GM18517 (cell line): ENCODE data around the gene DAPK1.

Experiments used
- ATAC-seq: cut with Tn5 transposase; IDR thresholded peaks from one replicate; pipeline ENCODE4 v1.9.1; 2021; ENCODE audit warnings: mild to moderate bottlenecking, moderate library complexity; ENCODE audit not compliant: unreplicated experiment

DAPK1 gene

DNA sequence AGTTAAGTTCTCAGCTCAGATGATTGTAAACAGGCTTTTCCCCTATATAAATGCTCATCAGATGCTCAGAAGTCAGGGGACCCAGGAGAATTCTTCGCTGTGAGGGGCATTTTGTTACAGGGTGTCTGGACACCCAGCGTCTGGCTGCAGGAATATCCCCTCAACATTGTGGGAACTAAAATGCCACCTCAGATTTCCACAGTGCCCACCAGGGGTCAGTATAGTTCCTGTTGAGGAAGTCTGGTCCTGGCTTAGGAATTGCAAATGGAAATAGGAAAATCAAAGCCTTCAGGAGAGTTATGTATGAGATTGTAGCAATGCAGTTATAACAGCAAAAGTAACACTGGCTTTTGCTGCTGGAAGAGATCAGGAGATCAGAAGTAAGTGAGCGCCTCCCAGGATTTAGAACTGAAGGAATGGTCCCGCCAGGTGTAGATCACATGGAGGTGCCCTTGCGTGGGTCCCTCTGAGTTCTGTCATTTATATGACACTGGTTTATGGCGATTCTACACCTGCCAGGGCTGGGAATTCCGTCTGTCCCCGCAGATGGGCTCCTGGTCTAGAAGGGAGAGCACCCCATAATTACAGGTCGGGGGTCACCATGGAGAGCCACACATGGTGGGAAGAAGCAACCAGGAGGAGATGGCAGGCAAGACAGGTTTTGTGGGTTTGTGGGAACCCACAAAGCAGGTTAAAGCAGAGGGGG, 181.1 kb downstream of the DAPK1 start:
- no peak for ATAC-seq

DNA sequence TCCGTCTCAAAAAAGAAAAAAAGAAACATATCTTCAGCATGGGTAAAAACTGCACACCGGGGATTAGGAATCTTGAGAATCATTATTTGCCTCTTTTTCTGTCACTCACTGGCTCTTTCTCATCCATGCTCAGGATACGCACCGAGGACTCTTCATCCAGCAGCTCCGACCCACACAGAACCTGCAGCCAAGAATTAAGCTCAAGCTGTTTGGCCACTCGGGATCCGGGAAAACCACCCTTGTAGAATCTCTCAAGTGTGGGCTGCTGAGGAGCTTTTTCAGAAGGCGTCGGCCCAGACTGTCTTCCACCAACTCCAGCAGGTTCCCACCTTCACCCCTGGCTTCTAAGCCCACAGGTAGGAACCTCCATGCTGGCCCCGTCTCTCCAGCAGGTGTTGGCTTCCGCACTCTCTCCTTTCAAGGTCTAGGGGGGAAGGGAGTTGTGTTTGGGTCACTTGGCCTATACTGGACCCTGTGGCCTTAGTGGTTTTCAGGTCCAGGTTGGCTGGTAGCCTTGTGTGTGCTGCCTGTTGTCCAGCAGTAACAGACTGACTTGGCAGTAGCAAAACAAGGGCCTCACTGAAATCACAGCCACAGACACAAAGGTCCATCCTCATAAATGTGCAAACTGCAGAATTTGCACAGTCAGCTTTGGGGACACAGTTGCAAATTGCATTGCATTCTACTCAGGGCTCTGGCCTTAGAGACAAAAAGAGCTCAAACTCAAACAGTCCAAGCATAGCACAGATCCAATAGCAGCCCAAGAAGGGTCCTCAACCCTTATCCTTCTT, 183.8 kb downstream of the DAPK1 start:
- no peak for ATAC-seq

DNA sequence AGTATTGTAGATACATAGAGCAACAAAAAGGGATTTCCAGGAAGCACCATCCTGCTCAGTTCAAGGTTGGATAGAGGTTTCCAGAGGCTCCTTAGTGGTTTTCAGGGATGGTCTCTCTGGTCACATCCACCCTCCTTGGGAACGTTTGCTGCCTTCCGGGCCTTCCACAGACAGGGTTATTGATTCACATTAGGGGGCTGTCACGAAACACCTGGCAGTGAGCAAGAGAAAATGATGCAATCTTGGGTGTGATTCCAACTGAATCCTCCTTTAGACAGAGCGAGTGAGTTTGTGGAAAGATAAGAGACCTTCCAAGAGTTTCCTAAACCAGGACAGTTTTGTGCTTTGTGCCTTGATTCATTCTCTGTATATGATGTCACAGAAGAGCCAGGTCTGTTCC, 184.4 kb downstream of the DAPK1 start:
- ATAC-seq = no peak

DNA sequence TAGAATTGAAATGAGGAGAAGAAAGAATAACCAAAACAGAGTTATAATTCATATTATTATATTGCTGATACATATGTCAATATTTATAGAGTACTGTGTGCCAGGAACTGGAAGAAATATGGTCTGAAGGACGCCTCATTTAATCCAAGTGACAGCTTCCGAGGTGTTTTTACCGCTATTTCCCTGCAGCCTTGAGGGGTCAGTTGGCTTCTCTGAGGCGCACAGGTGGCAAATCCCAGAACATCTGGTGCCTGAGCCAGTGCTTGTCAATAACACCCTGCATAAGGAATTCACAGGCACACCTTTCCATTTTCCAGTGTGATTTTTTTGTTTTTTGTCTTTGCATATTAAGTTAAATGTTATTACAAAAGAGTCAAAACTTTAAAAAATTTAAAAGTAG, 185.0 kb downstream of the DAPK1 start:
- ATAC-seq = no peak

DNA sequence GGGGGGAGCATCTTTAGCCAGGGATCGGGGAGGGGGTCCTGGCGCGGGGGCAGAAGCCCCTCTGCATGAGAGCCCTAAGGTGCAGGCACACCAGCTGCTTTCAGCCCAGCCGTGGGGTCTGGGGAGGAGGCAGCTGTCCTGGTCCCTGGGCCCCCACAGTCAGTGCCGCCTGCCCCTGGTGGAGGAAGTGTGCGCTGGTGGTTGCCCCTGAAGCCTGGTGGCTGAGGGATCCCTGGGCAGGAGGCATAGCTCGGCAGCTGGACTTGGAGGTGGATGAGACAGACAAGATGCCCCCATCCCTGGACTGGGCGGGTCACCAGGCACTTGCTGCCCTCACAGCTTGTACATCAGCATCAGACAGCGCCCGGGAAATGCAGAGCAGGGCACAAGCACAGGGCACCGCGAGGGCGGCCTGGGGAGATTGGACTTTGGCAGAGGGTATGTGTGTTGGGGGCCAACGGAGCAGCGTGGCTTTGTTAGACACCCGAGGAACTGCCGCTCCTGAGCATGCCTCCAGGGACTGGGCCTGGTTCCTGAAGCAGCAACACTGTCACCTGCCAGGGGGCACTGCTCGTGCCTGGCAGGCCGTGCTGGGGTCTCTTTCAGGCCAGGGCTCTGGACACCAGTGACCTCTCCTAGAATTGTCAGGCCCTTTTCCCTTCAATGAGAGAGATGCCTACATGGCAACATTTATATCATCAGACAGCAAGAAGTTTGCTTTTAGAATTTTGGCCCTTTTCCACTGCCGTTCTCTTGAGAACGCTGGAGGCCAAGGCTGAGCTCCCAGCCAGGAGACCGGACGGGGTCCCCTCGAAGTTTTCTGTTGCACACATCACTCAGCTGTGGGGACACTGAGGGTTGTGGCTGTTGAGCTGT, 186.3 kb downstream of the DAPK1 start:
- ATAC-seq = no peak

DNA sequence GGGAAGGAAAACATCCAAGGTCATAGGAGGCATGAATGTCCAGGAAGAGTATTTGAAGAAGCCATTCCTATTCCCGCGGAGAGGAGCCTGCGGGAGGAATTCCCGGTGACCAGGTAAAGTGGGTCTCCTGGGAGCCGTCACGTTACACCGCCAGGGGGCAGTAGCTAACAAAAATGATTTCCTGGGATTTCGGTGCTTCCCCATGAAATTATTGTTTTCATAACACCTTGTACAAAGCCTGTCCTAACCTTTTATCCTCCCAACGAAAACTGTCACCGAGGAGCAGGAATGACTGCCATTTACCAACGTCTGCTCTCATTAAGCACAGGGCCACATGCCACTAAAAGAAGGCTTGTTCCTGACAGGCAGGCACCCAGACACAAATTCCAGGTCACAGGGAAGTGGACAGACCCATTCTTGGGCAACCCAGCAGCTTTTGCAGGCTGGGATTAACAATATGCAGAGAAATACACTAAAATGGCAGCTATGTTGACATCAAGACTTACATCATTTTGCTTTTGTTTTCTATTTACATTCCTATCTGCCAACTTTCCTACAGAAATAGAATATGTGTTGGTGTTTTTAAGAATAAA, 187.1 kb downstream of the DAPK1 start:
- no peak for ATAC-seq

DNA sequence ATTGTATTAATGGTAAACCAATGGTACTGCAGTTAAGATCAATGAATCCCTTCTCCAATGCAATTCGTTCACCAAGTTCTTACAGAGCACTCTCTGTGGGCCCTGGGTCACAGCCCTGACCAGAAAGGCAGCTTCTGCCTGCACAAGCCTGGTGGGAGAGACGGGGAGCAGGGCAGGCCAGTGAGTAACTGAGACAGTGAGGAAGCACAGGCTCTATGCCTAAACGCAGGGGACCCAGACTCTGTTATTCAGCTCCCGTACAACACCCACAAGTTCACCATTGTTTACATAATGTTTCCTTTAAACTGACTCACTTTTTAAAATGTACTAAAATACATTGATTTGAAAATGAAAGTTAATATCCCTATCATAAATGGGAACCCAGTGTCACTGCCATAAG, 187.8 kb downstream of the DAPK1 start:
- no peak for ATAC-seq

DNA sequence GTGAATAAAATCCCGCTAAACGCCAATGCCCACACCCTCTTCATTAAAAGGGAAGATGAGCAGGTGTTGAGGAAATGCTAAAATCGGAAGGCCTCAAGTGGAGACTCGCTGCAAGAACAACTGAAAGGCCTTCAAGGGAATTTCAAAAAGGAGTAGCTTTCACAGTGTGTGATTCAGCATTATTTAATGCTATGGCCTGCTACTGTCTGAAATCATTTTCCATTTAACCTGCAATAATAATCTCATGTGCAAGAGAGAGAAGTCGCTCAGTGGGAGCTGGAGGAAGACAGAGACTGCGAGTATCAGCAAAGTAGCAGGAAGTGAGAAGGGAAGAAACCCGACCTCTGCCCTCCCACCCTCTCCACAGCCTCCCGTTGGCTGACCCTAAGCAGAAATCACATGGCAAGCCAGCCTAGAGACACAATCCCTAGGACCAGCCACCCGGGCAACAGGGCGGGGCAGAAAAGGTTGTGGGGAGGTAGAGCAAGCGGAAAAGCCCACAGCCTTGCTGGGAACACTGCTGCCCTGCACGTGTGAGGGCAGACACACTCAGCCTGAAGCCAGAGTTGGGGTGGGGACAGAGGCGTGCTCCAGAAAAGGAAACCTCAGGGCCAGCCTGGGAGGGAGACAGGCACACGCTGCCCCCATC, 188.3 kb downstream of the DAPK1 start:
- no peak for ATAC-seq

DNA sequence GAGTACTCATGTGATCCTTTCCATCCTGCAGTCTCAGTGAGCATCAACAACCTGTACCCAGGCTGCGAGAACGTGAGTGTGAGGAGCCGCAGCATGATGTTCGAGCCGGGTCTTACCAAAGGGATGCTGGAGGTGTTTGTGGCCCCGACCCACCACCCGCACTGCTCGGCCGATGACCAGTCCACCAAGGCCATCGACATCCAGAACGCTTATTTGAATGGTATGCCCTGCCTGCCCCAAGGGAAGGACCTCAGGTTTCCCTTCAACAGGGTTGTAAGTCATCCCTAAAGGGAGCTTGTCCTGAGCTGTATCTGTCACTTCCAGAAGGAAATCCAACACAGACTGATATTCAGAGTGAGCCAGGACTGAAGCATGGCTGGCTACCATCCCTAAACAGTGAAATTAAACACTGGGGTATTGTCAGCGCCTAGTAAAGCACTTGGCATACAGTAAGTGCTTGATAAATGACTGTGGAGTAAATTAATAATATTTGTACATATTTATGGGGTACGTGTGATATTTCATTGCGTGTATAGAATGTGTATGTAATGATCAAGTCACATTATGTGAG, 188.9 kb downstream of the DAPK1 start:
- no peak for ATAC-seq

DNA sequence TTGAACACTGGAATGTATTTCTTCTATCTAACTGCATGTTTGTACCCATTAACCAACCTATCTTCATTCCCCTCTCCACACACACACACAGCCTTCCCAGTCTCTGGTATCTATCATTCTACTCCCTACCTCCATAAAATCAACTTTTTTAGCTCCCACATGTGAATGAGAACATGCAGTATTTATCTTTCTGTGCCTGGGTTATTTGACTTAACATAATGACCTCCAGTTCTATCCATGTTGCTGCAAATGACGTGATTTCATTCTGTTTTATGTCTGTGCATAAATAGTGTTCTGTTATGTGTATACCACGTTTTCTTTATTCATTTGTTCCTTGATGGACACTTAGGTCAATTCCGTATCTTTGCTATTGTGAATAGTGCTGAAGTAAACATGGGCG, 189.5 kb downstream of the DAPK1 start:
- ATAC-seq = no peak

DNA sequence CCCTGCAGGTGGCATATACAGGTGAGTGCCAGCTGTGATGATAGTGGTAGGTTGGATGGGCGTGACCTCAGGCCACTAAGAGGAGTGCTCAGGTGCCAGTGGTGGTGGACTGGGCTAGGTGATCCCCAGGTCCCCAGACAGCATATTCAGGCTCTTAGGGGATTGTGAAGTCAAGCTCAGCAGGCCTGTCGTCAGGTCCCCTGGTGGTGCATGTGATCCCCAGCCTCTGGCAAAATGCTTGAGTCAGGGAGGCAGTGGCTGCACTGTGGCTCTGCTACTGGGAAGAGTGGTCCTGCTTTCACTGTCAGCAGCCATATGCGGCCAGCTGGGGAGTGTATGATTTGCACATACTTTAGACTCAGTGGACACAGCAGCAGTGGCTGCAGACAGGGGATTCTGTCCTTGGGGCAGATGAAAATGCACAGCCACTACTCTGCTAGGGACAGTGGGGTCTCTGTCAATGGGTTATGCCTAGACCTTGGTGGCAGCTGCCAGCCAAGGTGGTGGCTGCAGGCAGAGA, 196.6 kb downstream of the DAPK1 start:
- no peak for ATAC-seq

DNA sequence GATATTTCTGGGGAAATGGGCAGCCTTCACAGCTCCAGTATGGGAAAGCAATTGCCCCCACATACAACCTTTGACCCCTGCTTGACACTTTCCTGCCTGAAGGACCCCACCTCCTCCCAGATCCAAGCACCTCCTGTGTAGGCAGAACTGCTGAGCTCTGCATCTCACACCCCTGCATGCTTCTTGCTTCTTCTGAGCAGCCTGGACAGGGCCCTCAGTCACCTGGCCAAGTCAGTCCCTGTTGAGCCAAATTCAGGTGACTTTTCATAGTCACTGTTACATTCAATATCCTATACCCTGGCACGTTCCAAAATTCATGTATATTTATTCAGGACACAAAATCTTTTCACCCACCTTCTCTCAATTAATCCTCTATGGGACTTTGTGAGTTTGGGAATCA, 197.9 kb downstream of the DAPK1 start:
- no peak for ATAC-seq

DNA sequence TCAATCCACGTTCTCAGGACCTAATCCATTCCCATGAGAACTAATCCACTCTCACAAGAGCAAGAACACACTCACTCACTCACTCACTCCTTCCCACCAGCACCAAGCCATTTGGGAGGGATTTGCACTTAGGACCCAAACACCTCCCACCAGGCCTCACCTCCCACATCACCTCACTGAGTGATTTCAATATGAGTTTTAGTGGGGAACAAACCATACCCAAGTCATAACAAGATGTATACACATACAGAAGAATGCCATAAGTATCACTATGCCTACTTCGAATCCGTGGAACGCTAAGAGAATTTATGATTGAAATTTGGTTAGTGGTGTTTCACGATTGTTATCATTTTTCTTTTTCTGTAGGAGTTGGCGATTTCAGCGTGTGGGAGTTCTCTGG, 199.0 kb downstream of the DAPK1 start:
- no peak for ATAC-seq

DNA sequence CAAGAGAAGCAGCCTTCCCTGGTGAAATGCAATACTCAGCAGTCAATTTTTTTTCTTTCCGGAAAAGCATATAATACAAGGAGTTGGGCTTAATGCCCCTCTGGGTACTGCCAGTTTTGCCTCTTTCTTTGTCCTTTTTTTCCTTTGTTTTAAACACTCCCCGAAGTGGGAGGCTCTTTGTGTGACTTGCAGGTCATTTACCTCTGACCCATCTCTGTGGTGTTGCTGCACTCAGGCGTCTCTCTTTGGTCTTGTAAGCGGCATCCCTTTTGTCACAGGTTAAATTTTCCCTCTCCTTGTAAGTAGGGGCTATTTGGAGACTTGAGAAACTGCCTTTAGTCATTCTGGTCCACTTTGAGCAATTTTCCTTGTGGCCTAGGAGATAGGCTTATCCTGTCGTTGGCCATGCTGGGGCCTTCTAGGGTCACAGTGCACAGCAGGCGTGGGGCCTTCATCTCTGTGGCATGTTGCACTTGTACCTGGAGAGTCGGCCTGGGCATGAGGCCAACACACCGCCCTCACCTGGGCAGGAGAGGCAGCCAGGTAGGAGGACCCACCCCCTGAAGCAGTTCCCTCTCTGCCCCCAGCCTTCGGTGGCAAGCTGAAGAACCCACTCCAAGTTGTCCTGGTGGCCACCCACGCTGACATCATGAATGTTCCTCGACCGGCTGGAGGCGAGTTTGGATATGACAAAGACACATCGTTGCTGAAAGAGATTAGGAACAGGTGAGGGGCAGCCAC, 200.6 kb downstream of the DAPK1 start:
- ATAC-seq = no peak

DNA sequence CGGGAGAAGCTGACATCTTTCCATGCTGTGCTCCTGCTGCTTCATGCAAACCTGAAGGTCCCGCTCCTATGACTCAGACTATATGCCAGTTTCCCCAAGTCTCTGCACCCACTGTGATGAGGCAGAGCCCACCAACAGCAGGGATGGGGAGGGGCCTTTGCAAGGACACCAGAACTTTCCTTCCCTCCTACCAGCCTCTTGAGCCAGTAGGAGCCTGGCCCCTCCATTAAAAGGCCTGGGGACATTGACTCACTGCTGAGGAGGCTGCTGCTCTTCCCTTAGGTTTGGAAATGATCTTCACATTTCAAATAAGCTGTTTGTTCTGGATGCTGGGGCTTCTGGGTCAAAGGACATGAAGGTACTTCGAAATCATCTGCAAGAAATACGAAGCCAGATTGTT, 202.2 kb downstream of the DAPK1 start:
- no peak for ATAC-seq

DNA sequence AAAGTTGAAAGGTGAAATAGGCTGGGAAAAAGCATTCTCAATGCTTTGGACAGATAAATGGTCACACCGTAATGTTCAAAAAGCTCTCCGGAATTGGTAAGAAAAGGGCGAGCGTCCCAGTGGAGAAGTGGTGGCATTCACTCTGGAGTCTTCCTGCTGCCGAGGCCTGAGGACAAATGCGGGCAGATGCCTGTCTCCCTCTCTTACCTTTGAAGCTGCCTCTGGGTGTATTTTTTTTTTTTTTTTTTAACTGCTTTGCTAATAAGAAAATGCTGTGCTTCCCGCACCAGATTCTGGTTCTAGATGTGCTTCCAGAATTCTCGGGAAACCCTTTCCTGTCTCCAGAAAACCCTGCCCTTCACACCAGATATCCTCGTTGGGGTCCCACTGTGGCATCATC, 203.8 kb downstream of the DAPK1 start:
- no peak for ATAC-seq

DNA sequence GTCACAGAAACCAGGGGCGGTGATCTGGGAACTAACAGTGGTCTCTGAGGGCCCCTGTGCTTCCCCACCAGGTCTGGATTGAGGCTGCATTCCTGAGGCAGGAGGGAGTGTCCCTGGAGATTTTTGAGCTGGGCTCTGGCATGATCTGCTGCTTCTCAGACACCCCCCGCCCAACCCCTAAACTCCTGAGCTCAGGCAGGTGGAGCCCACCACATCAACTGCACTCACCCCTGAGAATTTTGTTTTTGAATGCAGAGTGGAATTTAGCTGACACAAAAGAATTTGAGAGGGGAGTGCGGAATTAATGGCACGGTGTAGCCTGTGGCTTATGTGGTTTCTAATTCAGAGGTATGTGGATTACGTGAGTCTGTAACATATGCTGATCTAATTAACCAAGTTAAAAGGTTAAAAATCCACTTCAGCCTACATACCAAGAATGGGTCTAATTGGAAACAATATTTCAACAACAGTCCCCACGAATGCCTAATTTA, 204.3 kb downstream of the DAPK1 start:
- ATAC-seq = no peak

DNA sequence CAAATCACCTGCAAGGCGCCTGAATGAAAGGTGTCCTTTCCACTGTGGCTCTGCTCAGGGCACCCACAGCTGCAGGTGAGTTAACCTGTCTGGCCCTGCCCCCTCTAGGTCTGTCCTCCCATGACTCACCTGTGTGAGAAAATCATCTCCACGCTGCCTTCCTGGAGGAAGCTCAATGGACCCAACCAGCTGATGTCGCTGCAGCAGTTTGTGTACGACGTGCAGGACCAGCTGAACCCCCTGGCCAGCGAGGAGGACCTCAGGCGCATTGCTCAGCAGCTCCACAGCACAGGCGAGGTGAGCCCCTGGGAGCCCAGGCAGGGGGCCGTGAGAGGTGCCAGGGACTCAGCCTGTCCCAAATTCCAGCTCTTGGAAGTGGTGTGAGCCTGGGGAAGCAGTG, 205.3 kb downstream of the DAPK1 start:
- ATAC-seq = no peak

DNA sequence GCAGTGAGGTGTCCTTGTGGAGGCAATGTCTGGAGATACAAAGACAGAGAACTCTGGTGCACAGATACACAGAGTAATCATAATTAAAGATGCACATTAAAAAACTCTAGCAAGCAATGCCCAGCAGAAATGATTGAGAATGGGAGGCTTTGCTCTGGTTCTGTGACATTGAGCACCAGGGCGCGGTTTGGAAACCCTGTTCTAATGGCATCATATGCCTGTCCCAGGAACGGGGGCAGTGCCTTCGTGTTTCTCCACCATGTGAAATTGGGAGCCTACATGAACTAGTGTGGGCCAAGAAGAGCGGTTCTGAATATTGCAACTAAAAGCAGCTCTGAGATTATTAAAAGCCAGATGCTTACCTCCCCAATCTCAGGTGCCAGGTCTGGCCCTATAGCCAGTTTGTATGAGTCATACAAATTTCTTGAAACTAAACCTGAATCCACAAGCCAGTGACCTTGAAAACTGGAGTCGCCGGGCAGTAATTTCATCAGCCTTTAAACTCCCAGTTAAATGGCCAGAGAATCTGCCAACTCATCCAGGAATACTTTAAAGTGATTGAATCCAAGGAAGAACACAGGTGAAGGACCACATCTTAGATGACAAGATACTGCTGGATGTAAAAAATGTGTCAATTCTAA, 206.1 kb downstream of the DAPK1 start:
- no peak for ATAC-seq
